ENCODE measurements around the gene RAPGEF4.

DNA sequence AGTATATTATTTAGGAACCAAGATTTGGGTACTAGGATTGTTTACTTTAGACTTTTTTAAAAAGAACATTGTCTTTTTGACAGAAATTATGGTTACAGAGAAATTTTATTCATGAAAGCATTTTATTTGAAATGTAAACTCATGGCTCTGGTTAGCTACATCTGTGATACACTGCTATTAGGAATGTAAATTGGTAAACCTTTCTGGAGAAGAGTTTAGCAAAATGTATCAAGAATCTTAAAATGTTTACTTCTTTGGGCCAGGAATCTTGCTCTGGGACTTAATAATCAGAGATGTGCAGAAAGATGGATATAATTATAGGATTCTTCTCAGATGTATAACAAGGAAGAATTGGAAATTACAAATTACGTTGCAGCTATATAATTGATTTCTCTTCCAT lies 359.7 kb downstream of the RAPGEF4 start:
- TF ChIP-seq, protein P1, sequence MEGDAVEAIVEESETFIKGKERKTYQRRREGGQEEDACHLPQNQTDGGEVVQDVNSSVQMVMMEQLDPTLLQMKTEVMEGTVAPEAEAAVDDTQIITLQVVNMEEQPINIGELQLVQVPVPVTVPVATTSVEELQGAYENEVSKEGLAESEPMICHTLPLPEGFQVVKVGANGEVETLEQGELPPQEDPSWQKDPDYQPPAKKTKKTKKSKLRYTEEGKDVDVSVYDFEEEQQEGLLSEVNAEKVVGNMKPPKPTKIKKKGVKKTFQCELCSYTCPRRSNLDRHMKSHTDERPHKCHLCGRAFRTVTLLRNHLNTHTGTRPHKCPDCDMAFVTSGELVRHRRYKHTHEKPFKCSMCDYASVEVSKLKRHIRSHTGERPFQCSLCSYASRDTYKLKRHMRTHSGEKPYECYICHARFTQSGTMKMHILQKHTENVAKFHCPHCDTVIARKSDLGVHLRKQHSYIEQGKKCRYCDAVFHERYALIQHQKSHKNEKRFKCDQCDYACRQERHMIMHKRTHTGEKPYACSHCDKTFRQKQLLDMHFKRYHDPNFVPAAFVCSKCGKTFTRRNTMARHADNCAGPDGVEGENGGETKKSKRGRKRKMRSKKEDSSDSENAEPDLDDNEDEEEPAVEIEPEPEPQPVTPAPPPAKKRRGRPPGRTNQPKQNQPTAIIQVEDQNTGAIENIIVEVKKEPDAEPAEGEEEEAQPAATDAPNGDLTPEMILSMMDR (IDR thresholded peaks at IDR 0.05): no peak
- no peak for TF ChIP-seq EZH2 (IDR thresholded peaks at IDR 0.05; ENCODE audit: borderline replicate concordance, insufficient read depth, low read depth, low read length, poor library complexity, severe bottlenecking)

Data from B cell (primary cell).